GM23338 (cell line): Measurements from ENCODE around the gene TMEM158. TPM values are rescaled to one million over a fixed set of nuclear protein-coding genes. Genes with fewer than 3 reads are reported as not detected.

ENCODE experiments used
- ATAC-seq: fragments of 200-7000 bp; cut with Tn5 transposase; 3 replicates; pipeline ENCODE4 v1.9.1; 2020
- DNase-seq: peaks from one replicate; pipeline ENCODE4 v3.0.0-alpha.2; 2015; ENCODE audit warnings: low spot score
- H2AFZ ChIP-seq: fragments of 200-600 bp; sonication (generic); 2 replicates; pipeline ENCODE4 v1.8.0; 2016; ENCODE audit warnings: antibody characterized with exemption, mild to moderate bottlenecking, moderate library complexity
- H3F3A ChIP-seq: fragments of 200-600 bp; sonication (generic); replicated peaks from 2 replicates; pipeline ENCODE4 v1.8.0; 2017; ENCODE audit warnings: antibody characterized with exemption, mixed run types, low read depth
- H3K27ac ChIP-seq: fragments of 200-600 bp; sonication (generic); 2 replicates; pipeline ENCODE4 v1.6.1; 2016; ENCODE audit warnings: low read depth
- H3K27me3 ChIP-seq: fragments of 200-600 bp; sonication (generic); 2 replicates; pipeline ENCODE4 v1.8.0; 2016; ENCODE audit warnings: mild to moderate bottlenecking, mixed run types, moderate library complexity; ENCODE audit not compliant: insufficient read depth
- H3K36me3 ChIP-seq: fragments of 200-600 bp; sonication (generic); 2 replicates; pipeline ENCODE4 v1.8.0; 2016; ENCODE audit warnings: mild to moderate bottlenecking; ENCODE audit not compliant: insufficient read depth
- H3K4me1 ChIP-seq: fragments of 200-600 bp; sonication (generic); 2 replicates; pipeline ENCODE4 v1.8.0; 2016; ENCODE audit warnings: mild to moderate bottlenecking, moderate library complexity; ENCODE audit not compliant: insufficient read depth
- H3K4me2 ChIP-seq: fragments of 200-600 bp; sonication (generic); 2 replicates; pipeline ENCODE4 v1.7.1; 2017; ENCODE audit warnings: mixed run types
- H3K4me3 ChIP-seq: fragments of 200-600 bp; sonication (generic); 2 replicates; pipeline ENCODE4 v1.6.1; 2016; ENCODE audit warnings: mixed run types
- H3K79me2 ChIP-seq: fragments of 200-600 bp; sonication (generic); replicated peaks from 2 replicates; pipeline ENCODE4 v1.8.0; 2017; ENCODE audit warnings: mild to moderate bottlenecking; ENCODE audit not compliant: insufficient read depth
- H3K9me2 ChIP-seq: fragments of 200-600 bp; sonication (generic); 2 replicates; pipeline ENCODE4 v1.8.0; 2017; ENCODE audit not compliant: insufficient read depth
- H4K20me1 ChIP-seq: fragments of 200-600 bp; sonication (generic); replicated peaks from 2 replicates; pipeline ENCODE4 v1.8.0; 2017; ENCODE audit warnings: mild to moderate bottlenecking; ENCODE audit not compliant: insufficient read depth
- H3K27ac Mint-ChIP-seq: 2 replicates; pipeline ENCODE4 v1.8.0; 2020; ENCODE audit warnings: inconsistent platforms, mild to moderate bottlenecking, moderate library complexity, mixed read lengths
- H3K27me3 Mint-ChIP-seq: 3 replicates; pipeline ENCODE4 v1.8.0; 2022; ENCODE audit warnings: low read depth, mild to moderate bottlenecking, moderate library complexity, mixed read lengths, inconsistent platforms; ENCODE audit not compliant: insufficient read depth, poor library complexity
- H3K36me3 Mint-ChIP-seq: 3 replicates; pipeline ENCODE4 v1.8.0; 2021; ENCODE audit warnings: low read depth, mild to moderate bottlenecking, inconsistent platforms, moderate library complexity, mixed read lengths
- H3K4me1 Mint-ChIP-seq: 3 replicates; pipeline ENCODE4 v1.8.0; 2020; ENCODE audit warnings: mild to moderate bottlenecking, inconsistent platforms, mixed read lengths
- H3K4me3 Mint-ChIP-seq: 3 replicates; pipeline ENCODE4 v1.8.0; 2021; ENCODE audit warnings: moderate library complexity, mild to moderate bottlenecking, inconsistent platforms, mixed read lengths
- H3K9me3 Mint-ChIP-seq: 3 replicates; pipeline ENCODE4 v1.8.0; 2020; ENCODE audit warnings: moderate library complexity, mild to moderate bottlenecking, inconsistent platforms, mixed read lengths
- ETS1 ChIP-seq: IDR thresholded peaks from 2 replicates; pipeline ENCODE4 v1.6.1; 2016; ENCODE audit warnings: antibody characterized with exemption
- EZH2 ChIP-seq: fragments of 200-600 bp; sonication (generic); IDR thresholded peaks from one replicate; pipeline ENCODE4 v1.8.0; 2017; ENCODE audit warnings: antibody characterized with exemption, mild to moderate bottlenecking, low read depth; ENCODE audit not compliant: unreplicated experiment
- EZH2phosphoT487 ChIP-seq: fragments of 200-600 bp; sonication (generic); IDR thresholded peaks from one replicate; pipeline ENCODE4 v1.8.1; 2018; ENCODE audit warnings: antibody characterized with exemption; ENCODE audit not compliant: unreplicated experiment
- JUNB ChIP-seq: IDR thresholded peaks from one replicate; pipeline ENCODE4 v1.6.1; 2016; ENCODE audit warnings: antibody characterized with exemption; ENCODE audit not compliant: unreplicated experiment
- ZNF462 ChIP-seq: fragments of 250-450 bp; sonication (Bioruptor Pico); IDR thresholded peaks from 2 replicates; pipeline ENCODE4 v1.5.0; 2020; ENCODE audit warnings: mild to moderate bottlenecking, moderate library complexity
- polyA plus RNA-seq: library from polyadenylated mRNA; unstranded; fragments of >200 nt; fragmentation: Nextera tagmentation; extraction: Ambion mirVana; gene quantifications from 2 replicates; pipeline ENCODE4 v1.2.1, GENCODE V29; 2016
- total RNA-seq: library from RNA; depleted of rRNA; stranded (reverse); fragments of >200 nt; shearing (Covaris generic); gene quantifications from 2 replicates; pipeline ENCODE4 v1.2.3, GENCODE V29; 2014

The TMEM158 gene
- total and polyA plus RNA-seq, 2 experiments from 2014 or later: 9.6 to 16.9 TPM

GRCh38 chr3:45244356-45244755 lies 18.3 kb upstream of the TMEM158 start:
- Histone ChIP-seq H3K4me2 (no peak overlapping the region), H3F3A (no peaks in the 10 kb centered on the region), H3K4me1 (peaks cover 6% of the 10 kb centered on the region; the same call in 1 of the 2 replicates), H2AFZ (no peak overlapping the region), H3K79me2 (no peaks in the 10 kb centered on the region), H3K9me2 (0 out of 2 replicates have a peak, but pooled peaks cover 2% of the 10 kb centered on the region), H3K27me3 (no peaks in the 10 kb centered on the region), H3K4me3 (no peak overlapping the region), H4K20me1 (no peaks in the 10 kb centered on the region), H3K36me3 (no peaks in the 10 kb centered on the region), H3K27ac (no peak overlapping the region)
- Mint-ChIP-seq H3K27ac (no peak overlapping the region), H3K9me3 (no peaks in the 10 kb centered on the region; the same call in 2 of the 3 replicates), H3K36me3 (no peaks in the 10 kb centered on the region), H3K4me3 (no peak overlapping the region), H3K27me3 (no peaks in the 10 kb centered on the region), H3K4me1 (peaks cover 13% of the 10 kb centered on the region; the same call in 2 of the 3 replicates)
- no peak for TF ChIP-seq ZNF462 (CRISPR knock-in tag)
- no peak for TF ChIP-seq JUNB
- TF ChIP-seq ETS1: no peak
- TF ChIP-seq EZH2: no peak
- no peak for TF ChIP-seq EZH2phosphoT487
- no peak for ATAC-seq
- DNase-seq: no peak
